Cerebellar nuclear complex (tissue), 1 donor: Measurements from ENCODE around the gene DOP1A.
"Not testable (repeated sequence)": the region's sequence is repeated elsewhere in the genome, so short reads cannot be mapped to it uniquely, and the experiment has no call there.

Experiments
- DNase-seq, 2 experiments: peaks; one replicate each; lab custom pipeline; 2025; lab: John Stamatoyannopoulos, UW

DOP1A gene

DNA sequence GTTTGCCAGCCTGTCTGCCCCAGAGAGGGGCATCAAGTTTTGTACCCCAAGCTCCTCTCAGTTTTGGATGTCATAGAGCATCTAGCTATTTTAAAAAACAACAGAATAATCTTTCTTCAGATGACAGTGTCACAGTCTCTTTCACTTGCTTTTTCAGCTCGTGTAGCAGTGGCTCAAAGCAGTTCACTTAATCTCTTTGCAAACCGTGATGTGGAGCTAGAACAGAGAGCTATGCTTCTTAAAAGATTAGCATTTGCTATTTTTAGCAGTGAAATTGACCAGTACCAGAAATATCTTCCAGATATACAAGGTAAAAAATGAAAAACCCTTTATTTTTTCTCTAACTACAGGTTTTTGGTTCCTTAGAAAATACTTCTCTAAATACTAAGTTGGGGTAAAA, 88.3 kb downstream of the DOP1A start:
- no peak for DNase-seq

DNA sequence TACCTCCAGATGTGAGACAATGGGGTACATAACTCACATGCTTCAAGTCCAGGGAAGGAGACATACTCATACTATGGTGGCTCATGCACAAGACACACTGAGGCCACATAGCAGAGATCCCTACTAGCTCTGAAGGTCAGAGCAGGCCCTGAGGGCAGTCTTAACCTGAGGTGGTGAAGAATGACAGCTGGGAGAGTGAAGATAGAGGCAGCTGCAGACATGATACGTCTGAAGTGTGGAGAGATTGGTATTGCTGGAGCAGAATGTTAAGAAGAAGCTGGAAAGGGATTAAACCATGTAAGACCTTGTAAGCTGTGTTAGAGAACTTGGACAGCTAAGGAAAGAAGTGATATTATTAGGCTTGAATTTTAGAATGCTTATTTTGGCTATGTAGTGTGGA, 92.7 kb downstream of the DOP1A start:
- DNase-seq, result no peak

DNA sequence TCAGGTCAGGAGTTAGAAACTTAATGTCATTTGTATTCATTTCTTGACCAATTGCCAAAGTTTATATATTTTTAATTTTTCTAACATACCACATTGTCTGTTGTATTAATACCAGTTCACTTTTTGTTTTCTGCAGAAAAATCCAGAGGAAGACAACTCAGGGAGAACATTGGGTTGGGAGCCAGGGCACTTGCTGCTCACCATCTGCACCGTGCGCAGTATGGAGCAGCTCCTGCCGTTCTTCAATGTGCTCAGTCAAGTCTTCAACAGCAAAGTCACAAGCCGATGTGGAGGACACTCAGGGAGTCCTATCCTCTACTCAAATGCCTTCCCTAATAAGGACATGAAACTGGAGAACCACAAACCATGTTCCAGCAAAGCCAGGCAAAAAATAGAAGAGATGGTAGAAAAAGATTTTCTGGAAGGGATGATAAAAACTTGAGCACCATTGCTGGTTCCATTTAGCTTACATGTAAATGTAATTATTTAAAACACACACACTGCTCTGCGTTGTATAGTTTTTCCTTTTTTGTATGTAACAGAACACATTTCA, 100.3 kb downstream of the DOP1A start:
- DNase-seq, result peak in 1 of 2 experiments; percentile 73

- DNase-seq, result no peak
Measured at GRCh38 chr6:83168556-83168955, 101.1 kb downstream of the DOP1A start.

GRCh38 chr6:83169106-83169505, 101.6 kb downstream of the DOP1A start:
- DNase-seq, result peak in 1 of 2 experiments; percentile 15

- DNase-seq, result no peak
Measured at GRCh38 chr6:83169511-83169910, 102.0 kb downstream of the DOP1A start.

GRCh38 chr6:83176246-83176645, 108.8 kb downstream of the DOP1A start:
- no peak for DNase-seq

GRCh38 chr6:83180426-83180950, 113.0 kb downstream of the DOP1A start:
- DNase-seq, result no peak

DNA sequence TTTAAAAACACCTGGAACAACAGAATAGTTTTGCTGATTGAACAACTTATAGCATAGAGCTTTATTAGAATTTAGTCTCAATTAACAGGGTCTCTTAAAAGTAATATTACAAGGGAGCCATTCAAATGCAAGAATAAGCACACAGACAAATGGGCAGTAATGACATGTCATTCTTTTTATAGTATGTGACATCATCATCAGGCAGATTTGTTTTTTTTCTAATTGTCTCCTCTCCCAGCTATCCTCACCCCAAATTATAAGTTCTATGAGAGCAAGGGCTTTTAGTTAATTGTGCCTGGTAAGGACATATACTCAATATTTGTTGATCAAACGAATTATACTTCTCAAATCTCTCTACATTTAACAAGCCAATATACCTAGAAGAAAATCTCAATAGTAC, 114.6 kb downstream of the DOP1A start:
- no peak for DNase-seq

DNA sequence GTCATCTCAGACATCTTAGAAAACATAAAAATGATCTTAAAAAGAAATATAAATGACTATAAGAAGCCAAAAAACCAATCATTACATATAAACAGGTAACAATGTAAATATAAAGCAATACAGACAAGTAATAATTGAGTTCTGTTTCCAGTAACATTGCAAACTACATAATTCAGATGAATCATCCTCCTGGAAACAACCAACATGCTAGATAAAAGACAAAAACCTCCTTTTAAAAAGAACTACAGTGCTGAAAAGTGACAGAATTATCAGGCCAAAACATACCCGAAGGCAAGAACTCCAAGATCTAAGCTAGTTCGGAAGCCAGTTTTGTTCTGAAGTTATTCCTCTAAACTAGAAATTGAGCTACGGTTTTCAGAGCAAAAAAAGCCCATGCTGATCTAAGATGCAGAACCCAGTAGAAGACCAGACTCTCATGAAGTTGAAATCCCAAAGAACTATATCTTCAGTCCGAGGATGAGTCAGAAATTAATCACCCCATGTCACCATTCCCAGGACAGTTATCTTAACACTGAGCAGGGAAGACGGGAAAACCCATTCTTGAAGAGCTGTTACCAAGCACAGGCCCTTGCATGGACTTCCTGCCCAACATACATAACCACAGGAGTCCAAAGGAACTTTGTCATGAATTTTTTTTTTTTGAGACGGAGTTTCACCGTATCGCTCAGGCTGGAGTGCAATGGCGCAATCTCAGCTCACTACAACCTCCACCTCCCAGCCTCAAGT, 115.8 kb downstream of the DOP1A start:
- no peak for DNase-seq

DNA sequence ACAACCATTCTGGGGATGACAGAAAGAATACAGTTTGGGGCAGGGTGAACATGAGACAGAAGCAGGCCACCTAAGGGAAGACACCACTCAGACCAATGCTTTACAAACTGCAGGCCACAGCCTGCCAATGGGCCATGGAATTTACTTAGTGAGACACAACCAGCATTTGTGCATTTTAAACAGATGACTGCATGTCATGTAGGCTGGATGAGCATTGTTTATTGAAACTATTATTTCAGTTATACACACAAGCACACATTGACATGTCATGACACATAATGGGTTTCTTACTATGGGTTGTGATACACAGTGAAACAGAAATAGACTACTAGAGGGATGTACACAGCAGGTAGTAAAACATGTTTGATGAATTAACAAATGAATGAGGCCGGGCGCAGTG, 117.6 kb downstream of the DOP1A start:
- no peak for DNase-seq

- no peak for DNase-seq
Measured at GRCh38 chr6:83188501-83188900, 121.0 kb downstream of the DOP1A start.

GRCh38 chr6:83190626-83191025, 123.2 kb downstream of the DOP1A start:
- no peak for DNase-seq

DNA sequence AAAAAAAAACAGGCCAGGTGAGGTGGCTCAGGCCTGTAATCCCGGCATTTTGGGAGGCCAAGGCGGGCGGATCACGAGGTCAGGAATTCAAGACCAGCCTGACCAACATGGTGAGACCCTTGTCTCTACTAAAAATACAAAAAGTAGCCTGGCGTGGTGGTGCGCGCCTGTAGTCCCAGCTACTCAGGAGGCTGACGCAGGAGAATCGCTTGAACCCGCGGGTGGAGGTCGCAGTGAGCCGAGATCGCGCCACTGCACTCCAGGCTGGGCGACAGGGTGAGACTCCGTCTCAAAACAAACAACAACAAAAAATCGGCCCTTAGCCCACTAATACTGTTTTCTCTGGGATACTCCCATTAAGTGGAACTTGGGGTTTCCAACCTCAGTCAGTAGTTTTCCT, 124.5 kb downstream of the DOP1A start:
- not testable (repeated sequence) for DNase-seq

DNA sequence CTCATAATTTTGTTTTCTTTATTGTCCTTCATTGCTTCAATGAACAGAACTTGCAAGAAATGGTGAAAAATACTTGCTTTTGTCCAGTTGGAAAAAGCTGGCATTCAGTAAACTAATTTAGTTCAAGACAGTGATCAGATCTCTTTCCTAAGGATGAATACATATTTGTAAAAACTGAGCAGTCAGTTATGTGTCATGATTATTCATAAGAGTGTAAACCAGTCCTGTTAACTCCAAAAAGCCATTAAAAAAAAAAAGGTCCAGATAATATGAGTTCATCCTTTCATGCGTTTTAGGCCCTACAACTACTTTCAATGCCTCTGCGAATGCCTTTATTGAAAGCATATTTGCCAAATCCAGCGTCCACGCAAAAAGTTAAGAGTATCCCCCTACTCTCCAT, 125.0 kb downstream of the DOP1A start:
- no peak for DNase-seq

- DNase-seq, result peak; percentile 43 to 58
Measured at GRCh38 chr6:83192871-83193746, 125.6 kb downstream of the DOP1A start, which contains the start of the genes PGM3 and RWDD2A. Gene PGM3, minus strand, starts transcription at chr6:83193265. Its CDS starts 2,253 bp downstream, at chr6:83191012. Gene RWDD2A, plus strand, starts transcription at chr6:83193357. Its CDS starts 1,095 bp downstream, at chr6:83194452.

- peak in 1 of 2 experiments; percentile 18 for DNase-seq
Measured at GRCh38 chr6:83193747-83194566, 126.5 kb downstream of the DOP1A start.

DNA sequence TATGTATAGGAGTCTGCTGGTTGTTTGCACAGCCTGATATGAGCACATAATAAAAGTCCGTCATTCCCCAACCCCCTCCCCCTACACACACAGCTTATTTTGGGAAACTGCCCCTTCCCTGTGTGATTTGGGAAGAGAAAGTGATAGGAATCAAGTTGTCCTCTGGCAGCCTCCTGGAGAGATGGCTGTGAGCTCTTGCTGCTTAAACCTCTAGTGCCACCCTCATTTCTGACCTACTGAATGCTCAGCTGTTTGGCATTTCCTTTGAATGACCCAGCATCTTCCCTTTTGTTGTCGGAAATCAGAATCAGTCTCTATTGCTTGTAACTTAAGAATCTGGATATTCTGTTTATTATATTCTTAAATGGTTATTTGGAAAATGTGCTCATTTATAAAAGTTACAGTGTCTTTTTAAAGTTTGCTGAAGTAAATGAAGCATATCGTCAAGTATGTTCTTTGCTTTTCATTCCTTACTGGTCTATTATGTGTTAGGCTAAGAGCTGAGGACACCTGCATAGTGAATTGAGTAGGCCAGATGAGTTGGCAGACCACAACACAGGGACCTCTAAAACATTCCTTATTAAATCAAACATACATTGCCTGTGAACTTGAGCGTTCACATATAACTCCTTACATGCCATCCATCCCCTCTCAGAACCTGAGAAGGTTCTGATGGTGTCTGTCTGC, 131.2 kb downstream of the DOP1A start:
- no peak for DNase-seq

DNA sequence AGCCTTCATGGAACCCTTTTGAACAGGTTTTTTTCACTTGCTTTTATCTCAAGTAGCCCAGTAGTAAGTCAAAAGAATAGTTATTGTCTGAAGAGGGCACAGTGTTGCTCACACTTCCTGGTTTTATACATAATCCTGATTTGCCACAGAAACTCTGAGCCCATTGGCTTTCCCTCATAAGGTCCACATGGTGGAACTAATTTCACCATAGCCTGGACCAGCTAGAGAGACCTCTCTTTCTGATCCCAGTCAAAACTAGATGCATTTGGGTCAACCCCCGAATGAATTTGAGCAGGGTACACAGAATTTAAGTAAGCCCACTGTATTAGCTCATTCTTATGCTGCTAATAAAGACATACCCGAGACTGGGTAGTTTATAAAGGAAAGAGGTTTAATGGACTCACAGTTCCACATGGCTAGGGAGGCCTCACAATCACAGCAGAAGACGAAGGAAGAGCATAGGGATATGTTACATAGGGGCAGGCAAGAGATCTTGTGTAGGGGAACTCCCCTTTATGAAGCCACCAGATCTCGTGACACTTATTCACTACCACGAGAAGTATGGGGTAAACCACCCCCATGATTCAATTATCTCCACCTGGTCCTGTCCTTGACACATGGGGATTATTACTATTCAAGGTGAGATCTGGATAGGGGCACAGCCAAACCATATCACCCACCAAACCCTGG, 131.8 kb downstream of the DOP1A start:
- DNase-seq, result no peak

- DNase-seq, result no peak
Measured at GRCh38 chr6:83199863-83200225, 132.4 kb downstream of the DOP1A start.
